H9 (cell line): ENCODE results near the gene KLF14. TPM values are rescaled to one million over a fixed set of nuclear protein-coding genes. Genes with fewer than 3 reads are reported as not detected.

Experiments
- DNase-seq: peaks from one replicate; pipeline ENCODE4 v3.0.0-alpha.2; 2017
- H2AFZ ChIP-seq: one replicate; pipeline ENCODE4 v1.6.1; 2013; ENCODE audit warnings: mild to moderate bottlenecking, low read length, control low read depth, moderate library complexity
- H2AK5ac ChIP-seq: 2 replicates; pipeline ENCODE4 v1.6.1; 2013; ENCODE audit warnings: low read length, control low read depth, mixed read lengths; ENCODE audit not compliant: insufficient read length
- H2BK120ac ChIP-seq: one replicate; pipeline ENCODE4 v1.6.1; 2013; ENCODE audit warnings: low read depth, mild to moderate bottlenecking, low read length, control low read depth, inconsistent platforms; ENCODE audit not compliant: poor library complexity, severe bottlenecking
- H2BK12ac ChIP-seq: 2 replicates; pipeline ENCODE4 v1.6.1; 2013; ENCODE audit warnings: low read length, control low read depth, mixed read lengths, low read depth; ENCODE audit not compliant: insufficient read length
- H2BK15ac ChIP-seq: 2 replicates; pipeline ENCODE4 v1.6.1; 2013; ENCODE audit warnings: low read depth, low read length, control low read depth
- H2BK20ac ChIP-seq: one replicate; pipeline ENCODE4 v1.6.1; 2013; ENCODE audit warnings: low read depth, mild to moderate bottlenecking, low read length, control low read depth, inconsistent platforms; ENCODE audit not compliant: poor library complexity, severe bottlenecking
- H2BK5ac ChIP-seq: 2 replicates; pipeline ENCODE4 v1.6.1; 2013; ENCODE audit warnings: low read length, control low read depth, mixed read lengths; ENCODE audit not compliant: insufficient read length
- H3K14ac ChIP-seq: 2 replicates; pipeline ENCODE4 v1.6.1; 2013; ENCODE audit warnings: low read length, control low read depth; ENCODE audit not compliant: insufficient read depth
- H3K18ac ChIP-seq: 2 replicates; pipeline ENCODE4 v1.6.1; 2013; ENCODE audit warnings: low read depth, mild to moderate bottlenecking, mixed read lengths, low read length, control low read depth; ENCODE audit not compliant: insufficient read length
- H3K23ac ChIP-seq: 2 replicates; pipeline ENCODE4 v1.6.1; 2013; ENCODE audit warnings: low read length, control low read depth, mixed read lengths, low read depth; ENCODE audit not compliant: insufficient read length
- H3K23me2 ChIP-seq: 2 replicates; pipeline ENCODE4 v1.6.1; 2013; ENCODE audit warnings: low read depth, mild to moderate bottlenecking, mixed read lengths, low read length, control low read depth; ENCODE audit not compliant: insufficient read length, poor library complexity, severe bottlenecking
- H3K27ac ChIP-seq: 2 replicates; pipeline ENCODE4 v1.5.1; 2013; ENCODE audit warnings: low read length, control low read depth, mixed read lengths, low read depth; ENCODE audit not compliant: insufficient read length
- H3K27me3 ChIP-seq: 2 replicates; pipeline ENCODE4 v1.6.1; 2013; ENCODE audit warnings: low read length, control low read depth, inconsistent platforms; ENCODE audit not compliant: insufficient read depth
- H3K4ac ChIP-seq: 2 replicates; pipeline ENCODE4 v1.6.1; 2013; ENCODE audit warnings: low read depth, mild to moderate bottlenecking, control low read depth, inconsistent platforms, low read length, moderate library complexity
- H3K4me1 ChIP-seq: 2 replicates; pipeline ENCODE4 v1.6.1; 2013; ENCODE audit warnings: low read length, control low read depth, inconsistent platforms; ENCODE audit not compliant: insufficient read depth
- H3K4me2 ChIP-seq: 2 replicates; pipeline ENCODE4 v1.6.1; 2013; ENCODE audit warnings: low read length, control low read depth, mixed read lengths; ENCODE audit not compliant: insufficient read length, insufficient read depth
- H3K56ac ChIP-seq: 2 replicates; pipeline ENCODE4 v1.6.1; 2013; ENCODE audit warnings: low read depth, mild to moderate bottlenecking, mixed read lengths, low read length, control low read depth; ENCODE audit not compliant: insufficient read length
- H3K79me1 ChIP-seq: 2 replicates; pipeline ENCODE4 v1.6.1; 2013; ENCODE audit warnings: low read depth, mild to moderate bottlenecking, moderate library complexity, low read length, control low read depth, inconsistent platforms; ENCODE audit not compliant: insufficient read depth, poor library complexity, severe bottlenecking
- H3K79me2 ChIP-seq: 2 replicates; pipeline ENCODE4 v1.6.1; 2013; ENCODE audit warnings: low read length, control low read depth, inconsistent platforms; ENCODE audit not compliant: insufficient read depth
- H3K9ac ChIP-seq: 2 replicates; pipeline ENCODE4 v1.6.1; 2013; ENCODE audit warnings: low read length, control low read depth, mixed read lengths; ENCODE audit not compliant: insufficient read length; ENCODE audit errors: extremely low read depth
- H3K9me3 ChIP-seq: one replicate; pipeline ENCODE4 v1.6.1; 2013; ENCODE audit warnings: low read depth, low read length, inconsistent platforms; ENCODE audit not compliant: control insufficient read depth
- H3T11ph ChIP-seq: one replicate; pipeline ENCODE4 v1.6.1; 2013; ENCODE audit warnings: mild to moderate bottlenecking, low read length, control low read depth, inconsistent platforms
- H4K20me1 ChIP-seq: one replicate; pipeline ENCODE4 v1.6.1; 2013; ENCODE audit not compliant: control insufficient read depth, insufficient read length, insufficient read depth
- H4K5ac ChIP-seq: 2 replicates; pipeline ENCODE4 v1.6.1; 2013; ENCODE audit warnings: low read depth, mild to moderate bottlenecking, mixed read lengths, low read length, control low read depth; ENCODE audit not compliant: insufficient read length
- H4K8ac ChIP-seq: replicated peaks from 2 replicates; pipeline ENCODE4 v1.6.1; 2013; ENCODE audit warnings: low read length, control low read depth, mixed read lengths, low read depth; ENCODE audit not compliant: insufficient read length
- H4K91ac ChIP-seq: 2 replicates; pipeline ENCODE4 v1.6.1; 2013; ENCODE audit warnings: low read depth, mild to moderate bottlenecking, moderate library complexity, mixed read lengths, low read length, control low read depth; ENCODE audit not compliant: insufficient read length
- H3K27ac Mint-ChIP-seq, 3 experiments: 2 replicates in 2 of 3; 3 replicates in 1 of 3; pipeline ENCODE4 v1.8.0; 2020 to 2021; ENCODE audit warnings: mixed read lengths in 3 of 3, mild to moderate bottlenecking in 1 of 3, moderate library complexity in 1 of 3
- H3K27me3 Mint-ChIP-seq: 2 replicates; pipeline ENCODE4 v1.8.0; 2021; ENCODE audit warnings: low read depth, mild to moderate bottlenecking, moderate library complexity, mixed read lengths
- H3K36me3 Mint-ChIP-seq, 3 experiments: 2 replicates in 2 of 3; 3 replicates in 1 of 3; pipeline ENCODE4 v1.8.0; 2020 to 2021; ENCODE audit warnings: low read depth in 3 of 3, mixed read lengths in 3 of 3; ENCODE audit not compliant: insufficient read depth in 1 of 3
- H3K4me1 Mint-ChIP-seq, 2 experiments: 2 replicates each; pipeline ENCODE4 v1.8.0; 2020; ENCODE audit warnings: mixed read lengths in 2 of 2
- H3K4me3 Mint-ChIP-seq, 2 experiments: 2 replicates in 1 of 2; 3 replicates in 1 of 2; pipeline ENCODE4 v1.8.0; 2020 to 2021; ENCODE audit warnings: mild to moderate bottlenecking in 2 of 2, mixed read lengths in 2 of 2, moderate library complexity in 1 of 2
- H3K9me3 Mint-ChIP-seq, 2 experiments: 2 replicates in 1 of 2; 3 replicates in 1 of 2; pipeline ENCODE4 v1.8.0; 2020; ENCODE audit warnings: mild to moderate bottlenecking in 2 of 2, mixed read lengths in 2 of 2, moderate library complexity in 1 of 2
- WGBS: extraction: QIAGEN DNeasy Blood & Tissue Kit; methylation state at CpG from one replicate; pipeline ENCODE4 v1.1.7; 2013; ENCODE audit warnings: missing lambda C conversion rate, low lambda C conversion rate, mixed read lengths; ENCODE audit not compliant: insufficient read length; ENCODE audit errors: extremely low coverage; 5-methylcytosine and 5-hydroxymethylcytosine counted together
- total RNA-seq: library from RNA; stranded (reverse); gene quantifications from 2 replicates; pipeline ENCODE4 v1.2.1, GENCODE V29; 2021
- TF ChIP-seq, protein P1 (sequence below): fragments of 200-600 bp; sonication (generic); conservative IDR thresholded peaks from 3 replicates; pipeline ENCODE4 v1.8.0; 2021; ENCODE audit warnings: antibody characterized with exemption, mild to moderate bottlenecking

Gene KLF14
- total RNA-seq, 1 experiment from 2014 or later = not detected

DNA sequence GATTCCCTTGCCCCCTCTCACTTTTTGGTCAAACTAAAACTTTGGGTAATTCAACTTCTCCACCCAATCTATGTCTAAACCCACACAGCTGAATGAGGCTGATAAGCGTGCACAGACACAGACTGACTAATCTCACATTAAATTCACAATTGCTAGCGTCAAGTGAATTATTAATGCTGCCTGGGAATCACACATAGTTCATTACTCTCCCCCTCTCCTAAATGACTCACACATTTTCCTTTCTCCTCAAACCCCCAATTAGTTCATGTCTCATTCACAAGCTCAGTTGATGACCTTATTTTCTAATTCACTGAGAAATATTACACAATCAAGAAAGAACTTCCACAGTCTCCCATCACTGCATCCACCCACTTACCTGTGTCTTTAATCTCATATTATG, 14.5 kb downstream of the KLF14 start:
- no peak for DNase-seq
- H3K4me3 Mint-ChIP-seq = no peak overlapping the region

More for the DNA sequence above, 14.5 kb downstream of the KLF14 start:
- Histone ChIP-seq H3T11ph (no peak overlapping the region), H3K4me2 (no peak overlapping the region), H3K27ac (no peak overlapping the region), H2AK5ac (no peak overlapping the region), H2BK120ac (no peak overlapping the region), H4K91ac (no peak overlapping the region), H3K79me1 (no peaks in the 10 kb centered on the region), H3K27me3 (no peaks in the 10 kb centered on the region), H2BK12ac (no peak overlapping the region), H3K79me2 (no peaks in the 10 kb centered on the region), H2AFZ (no peak overlapping the region), H3K23ac (no peak overlapping the region), H4K5ac (no peak overlapping the region), H3K14ac (no peak overlapping the region), H3K23me2 (no peaks in the 10 kb centered on the region), H3K18ac (no peak overlapping the region), H3K9ac (no peak overlapping the region), H2BK15ac (no peak overlapping the region), H3K4ac (no peak overlapping the region), H4K20me1 (no peaks in the 10 kb centered on the region), H4K8ac (no peak overlapping the region), H2BK5ac (no peak overlapping the region), H2BK20ac (no peak overlapping the region), H3K4me1 (no peaks in the 10 kb centered on the region; the same call in none of the 2 replicates), H3K9me3 (no peaks in the 10 kb centered on the region), H3K56ac (no peak overlapping the region)
- TF ChIP-seq, protein P1, sequence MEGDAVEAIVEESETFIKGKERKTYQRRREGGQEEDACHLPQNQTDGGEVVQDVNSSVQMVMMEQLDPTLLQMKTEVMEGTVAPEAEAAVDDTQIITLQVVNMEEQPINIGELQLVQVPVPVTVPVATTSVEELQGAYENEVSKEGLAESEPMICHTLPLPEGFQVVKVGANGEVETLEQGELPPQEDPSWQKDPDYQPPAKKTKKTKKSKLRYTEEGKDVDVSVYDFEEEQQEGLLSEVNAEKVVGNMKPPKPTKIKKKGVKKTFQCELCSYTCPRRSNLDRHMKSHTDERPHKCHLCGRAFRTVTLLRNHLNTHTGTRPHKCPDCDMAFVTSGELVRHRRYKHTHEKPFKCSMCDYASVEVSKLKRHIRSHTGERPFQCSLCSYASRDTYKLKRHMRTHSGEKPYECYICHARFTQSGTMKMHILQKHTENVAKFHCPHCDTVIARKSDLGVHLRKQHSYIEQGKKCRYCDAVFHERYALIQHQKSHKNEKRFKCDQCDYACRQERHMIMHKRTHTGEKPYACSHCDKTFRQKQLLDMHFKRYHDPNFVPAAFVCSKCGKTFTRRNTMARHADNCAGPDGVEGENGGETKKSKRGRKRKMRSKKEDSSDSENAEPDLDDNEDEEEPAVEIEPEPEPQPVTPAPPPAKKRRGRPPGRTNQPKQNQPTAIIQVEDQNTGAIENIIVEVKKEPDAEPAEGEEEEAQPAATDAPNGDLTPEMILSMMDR = no peak
- Mint-ChIP-seq H3K9me3 (no peaks in the 10 kb centered on the region), H3K27me3 (no peaks in the 10 kb centered on the region; the same call in 1 of the 2 replicates), H3K36me3 (no peaks in the 10 kb centered on the region), H3K27ac (no peak overlapping the region), H3K4me1 (peaks cover 0 to 3% of the 10 kb centered on the region in 2 experiments; a peak in 1 of 4 replicates)
- no CpG with 5 or more reads among the region's 2 CpGs for WGBS
